Inflammatory macrophage (primary cell): ENCODE results near the gene MT1F.
A peak's percentile ranks its signal among the peaks of the same experiment; 100 is the strongest.

ENCODE experiments used
- DNase-seq, 2 donors: peaks; one replicate each; pipeline ENCODE4 v3.0.0-alpha.2; 2020 to 2022

The MT1F gene

DNA sequence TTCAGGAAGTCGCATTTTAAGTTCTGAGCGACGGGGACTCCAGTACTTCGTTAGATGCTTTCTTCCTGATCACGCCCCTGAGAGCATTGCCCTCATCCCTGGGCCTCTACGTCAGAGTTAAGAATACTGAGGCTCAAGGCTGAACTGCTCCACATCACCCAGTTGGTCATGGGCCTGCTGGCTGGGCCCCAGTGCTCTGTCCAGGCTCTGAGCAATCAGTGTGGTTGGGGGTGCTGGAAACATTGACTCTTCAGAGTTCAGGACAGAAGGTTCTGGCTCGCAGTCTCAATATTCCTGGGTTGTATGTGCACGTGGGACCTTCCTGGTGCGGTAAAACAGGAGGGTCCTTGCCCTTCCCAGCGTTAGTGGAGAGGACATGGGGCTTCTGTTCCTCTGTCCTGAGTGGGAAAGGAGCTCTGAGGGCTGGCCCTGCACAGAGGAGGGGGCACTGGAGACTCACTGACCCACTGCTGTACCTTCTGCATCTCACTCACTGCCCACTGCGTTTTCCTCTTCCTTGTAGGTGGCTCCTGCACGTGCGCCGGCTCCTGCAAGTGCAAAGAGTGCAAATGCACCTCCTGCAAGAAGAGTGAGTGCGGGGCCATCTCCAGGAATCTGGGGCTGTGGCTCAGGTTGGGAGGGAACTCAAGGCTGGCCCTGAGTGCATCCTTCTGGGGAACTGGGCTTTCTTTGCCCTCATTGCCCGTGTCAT, 31.7 kb upstream of the MT1F start:
- DNase-seq: no peak

DNA sequence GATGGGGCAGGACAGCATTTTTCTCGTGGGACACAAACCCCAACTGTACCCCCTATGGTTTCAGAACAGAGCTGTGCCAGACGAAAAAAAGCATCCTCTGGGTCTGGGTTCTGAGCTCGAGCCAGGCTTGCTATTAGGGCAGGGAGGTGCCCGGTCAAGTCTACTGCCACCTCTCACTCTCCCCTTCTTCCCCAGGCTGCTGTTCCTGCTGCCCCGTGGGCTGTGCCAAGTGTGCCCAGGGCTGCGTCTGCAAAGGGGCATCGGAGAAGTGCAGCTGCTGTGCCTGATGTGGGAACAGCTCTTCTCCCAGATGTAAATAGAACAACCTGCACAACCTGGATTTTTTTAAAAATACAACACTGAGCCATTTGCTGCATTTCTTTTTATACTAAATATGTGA, 31.1 kb upstream of the MT1F start:
- no peak for DNase-seq

DNA sequence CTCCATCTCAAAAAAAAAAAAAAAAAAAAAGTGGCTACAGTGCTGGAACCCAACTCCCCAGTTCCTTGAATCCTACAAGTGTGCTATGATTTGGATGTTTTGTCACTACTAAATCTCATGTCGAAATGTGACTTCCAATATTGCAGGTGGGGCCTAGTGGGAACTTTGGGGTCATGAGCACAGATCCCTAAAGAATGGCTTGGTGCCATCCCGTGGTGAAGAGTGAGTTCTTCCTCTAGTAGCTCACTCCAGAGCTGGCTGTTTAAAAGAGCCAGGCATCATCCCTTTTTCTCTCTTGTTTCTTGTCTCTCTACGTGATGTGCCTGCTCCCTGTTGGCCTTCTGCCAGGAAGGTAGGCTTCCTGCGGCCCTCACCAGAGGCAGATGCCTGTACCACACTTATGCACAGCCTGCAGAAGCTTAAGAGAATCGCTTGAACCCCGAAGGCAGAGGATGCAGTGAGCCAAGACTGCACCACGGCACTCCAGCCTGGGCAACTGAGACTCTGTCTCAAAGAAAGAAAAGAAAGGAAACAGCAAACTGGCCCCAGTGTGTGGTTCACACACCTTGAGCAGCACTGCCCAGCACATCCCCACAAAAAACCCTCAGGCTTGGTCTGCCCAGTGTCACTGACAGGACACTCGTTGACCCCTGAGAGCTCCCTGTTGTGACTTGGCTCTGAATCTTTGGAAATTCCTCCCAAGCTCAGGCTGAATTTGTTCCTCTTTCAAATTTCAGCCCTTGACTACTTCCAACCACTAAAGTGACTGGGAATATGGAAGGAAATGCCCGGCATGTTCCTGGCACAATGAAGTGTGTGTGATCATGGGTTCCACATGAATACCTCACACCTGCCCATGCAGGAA, 29.0 kb upstream of the MT1F start:
- DNase-seq: no peak

DNA sequence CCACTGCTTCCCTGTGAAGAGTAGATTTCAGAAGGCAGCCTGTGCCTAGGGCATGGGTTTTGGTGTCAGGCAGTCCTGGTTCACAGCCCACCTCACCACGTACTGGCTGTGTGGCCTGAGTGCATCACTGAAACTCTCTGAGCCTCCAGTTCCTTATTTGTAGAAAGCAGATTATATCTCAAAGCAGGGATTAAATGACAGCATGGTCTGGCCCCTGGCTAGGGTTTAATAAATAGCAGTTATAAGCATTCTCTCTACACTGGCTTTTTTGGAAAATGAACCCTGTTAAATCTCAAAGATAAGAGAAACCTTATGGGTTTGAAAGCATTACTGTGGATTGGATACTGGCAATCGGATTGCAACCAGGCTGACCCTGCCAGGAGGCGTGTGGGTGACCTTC, 28.2 kb upstream of the MT1F start:
- no peak for DNase-seq

DNA sequence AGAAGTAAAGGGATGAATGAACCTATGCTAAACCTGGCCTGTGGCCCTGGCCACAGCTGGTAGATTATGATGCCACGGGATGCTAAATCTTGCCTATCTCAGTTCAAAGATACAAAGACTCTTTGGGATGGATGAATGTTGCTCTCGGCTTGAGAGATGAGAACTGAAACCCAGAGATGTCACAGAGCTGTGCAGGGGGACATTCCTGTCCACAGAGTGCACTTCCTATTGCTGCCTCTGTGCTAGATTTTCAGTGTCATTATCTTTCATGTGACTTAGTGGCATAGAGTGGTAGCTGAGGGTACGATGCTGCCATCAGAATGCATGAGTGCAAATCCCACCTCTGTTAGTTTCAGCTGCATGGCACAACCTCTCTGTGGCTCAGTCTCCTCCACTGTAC, 27.6 kb upstream of the MT1F start:
- no peak for DNase-seq

DNA sequence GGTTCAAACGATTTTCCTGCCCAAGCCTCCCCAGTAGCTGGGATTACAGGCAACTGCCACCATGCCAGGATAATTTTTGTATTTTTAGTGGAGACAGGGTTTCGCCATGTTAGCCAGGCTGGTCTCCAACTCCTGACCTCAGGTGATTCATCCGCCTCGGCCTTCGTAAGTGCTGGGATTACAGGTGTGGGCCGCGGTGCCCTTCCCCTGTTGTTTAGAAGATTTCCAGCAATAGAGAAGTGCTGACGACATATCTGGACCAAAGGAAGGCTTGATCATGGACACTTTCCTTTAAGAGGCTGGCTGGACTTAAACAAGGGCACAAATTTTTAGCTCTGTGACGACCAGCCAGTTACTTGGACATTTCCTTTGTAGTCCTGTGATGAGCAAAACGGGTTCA, 26.6 kb upstream of the MT1F start:
- DNase-seq: no peak

DNA sequence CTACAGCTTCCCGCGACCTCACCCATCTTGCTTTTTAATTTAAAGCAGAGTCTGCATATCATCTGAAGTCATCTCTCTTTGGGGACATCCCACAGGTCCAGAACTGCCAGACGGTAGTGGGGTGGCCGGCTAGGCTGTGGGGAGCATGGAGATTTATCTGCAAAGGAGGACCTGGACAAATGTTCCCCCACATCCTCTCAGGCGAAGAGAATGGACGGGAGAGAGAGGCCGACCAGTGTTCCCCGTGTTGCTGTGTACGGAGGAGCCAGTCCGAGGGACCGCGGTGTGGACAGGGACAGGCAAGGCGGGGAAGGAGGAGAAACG, 26.0 kb upstream of the MT1F start:
- no peak for DNase-seq

DNA sequence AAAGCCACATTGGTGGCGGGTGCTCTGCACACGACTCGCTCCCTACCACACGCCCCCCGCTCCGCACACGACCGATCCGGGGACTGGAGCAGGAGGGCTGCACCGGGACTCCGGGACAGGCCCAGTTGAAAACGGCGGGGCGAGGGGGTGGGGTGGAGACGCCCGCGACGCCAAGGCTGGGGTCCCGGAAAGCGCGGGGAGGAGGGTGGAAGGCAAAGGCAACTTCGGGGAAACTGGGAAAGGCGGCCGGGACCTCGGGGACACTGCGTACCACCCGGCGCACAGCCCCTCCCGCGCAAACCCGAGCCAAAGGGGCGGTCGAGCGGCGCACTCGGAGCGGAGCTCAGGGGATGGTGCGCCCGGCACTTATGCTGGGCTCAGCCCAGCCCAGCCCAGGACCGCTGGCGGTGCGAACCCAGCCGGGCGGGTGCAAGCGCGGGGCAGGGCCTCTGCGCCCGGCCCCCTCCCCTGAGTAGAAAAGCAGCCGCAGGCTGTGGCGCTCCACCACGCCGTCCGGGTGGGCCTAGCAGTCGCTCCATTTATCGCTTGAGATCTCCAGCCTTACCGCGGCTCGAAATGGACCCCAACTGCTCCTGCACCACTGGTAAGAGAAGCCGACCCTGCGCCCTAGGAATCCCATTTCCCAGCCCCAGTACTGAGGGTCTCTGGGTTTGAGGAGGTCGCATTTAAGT, 25.5 kb upstream of the MT1F start, which contains the start of gene MT1M:
Gene MT1M, plus strand, starts transcription at position 504 of the 692 bp plus-strand sequence. Its CDS starts 73 bp downstream, at position 577.
- DNase-seq: no peak

DNA sequence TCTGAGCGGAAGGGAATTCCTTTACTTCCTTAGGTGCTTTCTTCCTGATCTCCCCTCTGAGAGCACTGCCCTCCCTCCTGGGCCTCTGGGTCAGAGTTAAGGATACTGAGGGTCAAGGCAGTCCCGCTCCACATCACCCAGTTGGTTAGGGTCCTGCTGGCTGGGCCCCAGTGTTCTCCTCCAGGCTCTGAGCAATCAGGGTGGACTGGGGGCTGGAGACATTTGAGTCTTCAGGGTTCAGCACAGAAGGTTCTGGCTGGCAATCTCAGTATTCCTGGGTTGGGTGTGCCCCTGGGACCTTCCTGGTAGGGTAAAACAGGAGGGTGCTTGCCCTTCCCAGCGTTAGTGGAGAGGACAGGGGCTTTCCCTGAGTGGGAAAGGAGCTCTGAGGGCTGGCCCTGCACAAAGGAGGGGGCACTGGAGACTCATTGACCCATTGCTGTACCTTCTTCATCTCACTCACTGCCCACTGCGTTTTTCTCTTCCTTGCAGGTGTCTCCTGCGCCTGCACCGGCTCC, 24.9 kb upstream of the MT1F start:
- no peak for DNase-seq

DNA sequence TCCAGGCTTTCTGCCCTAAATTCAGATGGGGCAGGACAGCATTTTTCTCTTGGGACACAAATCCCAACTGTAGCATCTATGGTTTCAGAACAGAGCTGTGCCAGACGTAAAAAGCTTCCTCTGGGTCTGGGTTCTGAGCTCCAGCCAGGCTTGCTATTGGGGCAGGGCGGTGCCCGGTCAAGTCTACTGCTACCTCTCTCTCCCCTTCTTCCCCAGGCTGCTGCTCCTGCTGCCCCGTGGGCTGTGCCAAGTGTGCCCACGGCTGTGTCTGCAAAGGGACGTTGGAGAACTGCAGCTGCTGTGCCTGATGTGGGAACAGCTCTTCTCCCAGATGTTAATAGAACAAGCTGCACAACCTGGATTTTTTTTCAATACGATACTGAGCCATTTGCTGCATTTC, 24.2 kb upstream of the MT1F start:
- DNase-seq: no peak

DNA sequence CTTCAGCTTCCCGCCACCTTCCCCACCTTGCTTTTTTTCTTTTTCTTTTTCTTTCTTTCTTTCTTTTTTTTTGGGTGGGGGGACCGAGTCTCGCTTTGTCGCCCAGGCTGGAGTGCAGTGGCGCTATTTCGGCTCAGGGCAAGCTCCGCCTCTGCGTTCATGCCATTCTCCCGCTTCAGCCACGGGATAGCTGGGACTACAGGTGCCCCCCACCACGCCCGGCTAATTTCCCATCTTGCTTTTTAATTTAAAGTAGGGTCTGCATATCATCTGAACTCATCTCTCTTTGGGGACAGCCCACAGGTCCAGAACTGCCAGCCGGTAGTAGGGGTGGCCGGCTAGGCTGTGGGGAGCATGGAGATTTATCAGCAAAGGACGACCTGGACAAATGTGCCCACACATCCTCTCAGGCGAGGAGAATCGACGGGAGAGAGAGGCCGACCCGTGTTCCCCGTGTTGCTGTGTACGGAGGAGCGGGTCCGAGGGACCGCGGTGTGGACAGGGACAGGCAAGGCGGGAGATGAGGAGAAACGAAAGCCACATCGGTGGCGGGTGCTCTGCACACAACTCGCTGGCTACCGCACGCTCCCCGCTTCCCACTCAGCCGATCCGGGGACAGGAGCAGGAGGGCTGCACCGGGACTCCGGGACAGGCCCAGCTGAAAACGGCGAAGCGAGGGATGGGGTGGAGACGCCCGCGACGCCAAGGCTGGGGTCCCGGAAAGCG, 22.9 kb upstream of the MT1F start:
- no peak for DNase-seq

DNA sequence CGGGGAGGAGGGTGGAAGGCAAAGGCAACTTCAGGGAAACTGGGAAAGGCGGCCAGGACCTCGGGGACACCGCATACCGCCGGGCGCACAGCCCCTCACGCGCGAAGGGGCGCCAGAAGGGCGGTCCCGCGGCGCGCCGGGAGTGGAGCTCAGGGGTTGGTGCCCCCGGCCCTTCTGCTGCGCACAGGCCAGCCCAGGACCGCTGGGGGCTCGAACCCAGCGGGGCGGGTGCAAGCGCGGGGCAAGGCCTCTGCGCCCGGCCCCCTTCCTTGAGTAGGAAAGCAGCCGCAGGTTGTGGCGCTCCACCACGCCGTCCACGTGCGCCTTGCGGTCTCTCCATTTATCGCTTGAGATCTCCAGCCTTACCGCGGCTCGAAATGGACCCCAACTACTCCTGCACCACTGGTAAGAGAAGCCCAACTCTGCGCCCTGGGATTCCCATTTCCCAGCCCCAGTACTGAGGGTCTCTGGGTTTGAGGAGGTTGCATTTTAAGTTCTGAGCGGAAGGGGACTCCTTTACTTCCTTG, 22.3 kb upstream of the MT1F start:
- no peak for DNase-seq

DNA sequence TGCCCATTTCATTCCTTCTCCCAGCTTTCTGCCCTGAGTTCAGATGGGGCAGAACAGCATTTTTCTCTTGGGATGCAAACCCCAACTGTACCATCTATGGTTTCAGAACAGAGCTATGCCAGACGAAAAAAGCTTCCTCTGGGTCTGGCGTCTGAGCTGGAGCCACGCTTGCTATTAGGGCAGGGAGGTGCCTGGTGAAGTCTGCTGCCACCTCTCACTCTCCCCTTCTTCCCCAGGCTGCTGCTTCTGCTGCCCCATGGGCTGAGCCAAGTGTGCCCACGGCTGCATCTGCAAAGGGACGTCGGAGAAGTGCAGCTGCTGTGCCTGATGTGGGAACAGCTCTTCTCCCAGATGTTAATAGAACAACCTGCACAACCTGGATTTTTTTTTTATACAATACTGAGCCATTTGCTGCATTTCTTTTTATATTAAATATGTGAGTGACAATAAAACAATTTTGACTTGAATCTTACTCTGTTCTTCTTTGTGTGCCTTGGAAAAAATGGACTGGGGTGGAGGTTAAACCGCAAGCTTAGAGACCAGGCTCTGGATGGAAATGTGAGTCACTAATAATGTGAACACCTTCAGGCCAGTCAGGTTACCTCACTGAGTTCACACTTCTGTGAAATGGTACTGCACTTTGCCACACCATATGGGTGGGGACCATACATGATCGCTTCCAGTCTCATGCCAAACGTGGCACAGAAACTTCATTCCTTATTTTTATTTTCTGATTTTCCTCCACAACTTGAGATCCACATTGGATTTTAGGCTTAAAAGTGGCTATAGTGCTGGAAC, 20.9 kb upstream of the MT1F start:
- no peak for DNase-seq

DNA sequence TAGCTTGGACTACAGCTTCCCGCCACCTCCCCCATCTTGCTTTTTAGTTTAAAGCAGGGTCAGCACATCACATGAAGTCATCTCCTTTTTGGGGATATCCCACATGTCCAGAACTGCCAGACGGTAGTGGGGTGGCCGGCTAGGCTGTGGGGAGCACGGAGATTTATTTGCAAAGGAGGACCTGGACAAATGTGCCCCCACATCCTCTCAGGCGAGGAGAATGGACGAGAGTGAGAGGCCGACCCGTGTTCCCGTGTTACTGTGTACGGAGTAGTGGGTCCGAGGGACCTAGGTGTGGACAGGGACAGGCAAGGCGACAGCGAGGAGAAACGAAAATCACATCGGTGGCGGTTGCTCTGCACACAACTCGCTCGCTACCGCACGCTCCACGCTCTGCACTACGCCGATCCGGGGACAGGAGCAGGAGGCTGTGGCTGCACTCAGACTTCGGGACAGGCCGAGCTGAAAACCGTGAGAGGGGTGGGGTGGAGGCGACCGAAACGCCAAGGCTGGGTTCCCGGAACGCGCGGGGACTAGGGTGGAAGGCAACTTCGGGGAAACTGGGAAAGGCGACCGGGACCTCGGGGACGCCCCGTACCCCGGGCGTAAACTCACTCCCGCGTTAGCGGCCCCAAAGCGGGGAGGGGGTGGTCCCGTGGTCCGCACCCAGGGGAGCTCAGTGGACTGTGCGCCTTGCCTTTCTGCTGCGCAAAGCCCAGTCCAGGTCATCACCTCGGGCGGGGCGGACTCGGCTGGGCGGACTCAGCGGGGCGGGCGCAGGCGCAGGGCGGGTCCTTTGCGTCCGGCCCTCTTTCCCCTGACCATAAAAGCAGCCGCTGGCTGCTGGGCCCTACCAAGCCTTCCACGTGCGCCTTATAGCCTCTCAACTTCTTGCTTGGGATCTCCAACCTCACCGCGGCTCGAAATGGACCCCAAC, 19.7 kb upstream of the MT1F start, which contains the start of gene MT1A:
Gene MT1A, plus strand, starts transcription at position 853 of the 937 bp plus-strand sequence. Its CDS starts 73 bp downstream, at position 926.
- DNase-seq: peak in 1 of 2 donors; percentile 33

DNA sequence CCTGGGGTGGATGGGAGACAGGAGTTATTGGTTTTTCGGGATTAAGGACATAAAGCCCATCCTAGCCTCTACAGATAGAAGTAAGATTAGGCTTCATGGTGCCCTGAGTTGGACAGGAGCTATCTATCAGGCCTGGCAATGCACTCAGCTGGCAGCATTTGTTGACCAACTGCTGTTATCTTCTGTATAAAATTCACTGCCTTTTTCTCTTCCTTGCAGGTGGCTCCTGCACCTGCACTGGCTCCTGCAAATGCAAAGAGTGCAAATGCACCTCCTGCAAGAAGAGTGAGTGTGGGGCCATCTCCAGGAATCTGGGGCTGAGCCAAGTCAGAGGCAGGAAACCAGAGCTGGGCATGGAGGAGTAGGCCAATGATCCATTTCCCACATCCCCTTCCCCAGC, 18.7 kb upstream of the MT1F start:
- no peak for DNase-seq

DNA sequence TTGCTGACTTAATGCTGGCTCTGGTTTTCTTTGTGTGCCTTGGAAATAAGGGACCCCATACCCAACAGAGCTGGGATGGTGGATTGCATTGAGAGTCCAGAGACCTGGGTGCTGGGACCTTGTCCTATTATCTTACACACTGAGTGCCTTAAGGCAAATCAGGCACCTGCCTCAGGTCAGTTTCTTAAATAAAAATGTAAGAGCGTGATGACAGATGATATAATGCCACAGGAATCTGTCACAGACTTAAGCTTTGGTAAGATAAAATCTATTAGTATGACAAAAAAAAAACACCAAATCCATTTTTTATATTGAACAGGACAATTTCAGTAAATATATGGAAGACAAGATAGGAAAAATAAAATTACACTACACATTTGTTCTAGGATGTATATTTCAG, 17.7 kb upstream of the MT1F start:
- no peak for DNase-seq

DNA sequence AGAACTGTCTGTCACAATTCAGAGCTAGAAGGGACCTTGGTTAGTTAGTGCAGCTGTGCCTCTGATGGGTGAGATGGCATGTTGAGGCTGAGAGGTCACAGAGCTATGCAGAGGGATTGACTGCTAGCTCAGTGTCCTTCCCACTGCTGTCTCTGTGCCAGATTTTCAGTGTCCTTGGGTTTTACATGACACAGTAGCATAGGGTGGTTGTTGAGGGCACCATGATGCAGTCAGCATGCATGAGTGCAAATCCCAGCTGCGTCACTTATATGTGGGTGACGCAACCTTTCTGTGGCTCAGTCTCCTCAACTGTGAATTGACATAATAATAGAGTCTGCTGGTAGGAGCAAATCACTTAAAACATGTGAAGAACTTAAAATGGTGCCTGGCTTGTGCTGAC, 16.6 kb upstream of the MT1F start:
- no peak for DNase-seq

DNA sequence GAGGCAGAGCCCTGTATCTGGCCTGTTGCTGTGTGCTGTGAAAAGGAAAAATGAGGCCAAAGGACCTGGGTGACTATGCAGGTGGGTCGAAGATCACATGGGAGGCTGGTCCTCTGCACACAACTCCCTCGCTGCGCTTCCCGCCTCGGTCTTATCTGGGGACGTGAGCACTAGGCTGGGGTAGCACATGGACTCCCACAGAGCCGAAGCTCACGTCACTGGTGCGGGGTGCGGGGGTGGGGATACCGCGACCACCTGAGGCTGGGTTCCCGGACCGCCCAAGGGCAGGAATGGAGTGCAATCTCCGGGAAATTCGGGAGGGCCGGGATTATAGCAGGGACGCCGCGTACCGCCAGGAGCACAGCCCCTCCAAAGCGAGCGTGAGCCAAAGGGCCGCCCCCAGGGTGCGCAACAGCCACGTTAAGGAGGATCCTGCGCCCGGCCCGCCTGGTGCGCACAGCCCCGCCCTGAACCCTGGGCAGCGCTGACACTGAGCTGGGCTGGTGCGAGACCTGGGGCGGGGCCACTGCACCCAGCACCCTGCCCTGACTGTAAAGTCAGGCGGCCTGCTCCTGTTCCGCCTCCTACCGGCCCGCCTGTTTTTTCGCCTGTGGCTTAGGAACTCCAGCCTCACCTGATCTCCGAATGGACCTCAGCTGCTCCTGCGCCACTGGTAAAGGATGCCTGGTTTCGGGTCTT, 14.5 kb upstream of the MT1F start:
- peak; percentile 80 to 85 for DNase-seq

DNA sequence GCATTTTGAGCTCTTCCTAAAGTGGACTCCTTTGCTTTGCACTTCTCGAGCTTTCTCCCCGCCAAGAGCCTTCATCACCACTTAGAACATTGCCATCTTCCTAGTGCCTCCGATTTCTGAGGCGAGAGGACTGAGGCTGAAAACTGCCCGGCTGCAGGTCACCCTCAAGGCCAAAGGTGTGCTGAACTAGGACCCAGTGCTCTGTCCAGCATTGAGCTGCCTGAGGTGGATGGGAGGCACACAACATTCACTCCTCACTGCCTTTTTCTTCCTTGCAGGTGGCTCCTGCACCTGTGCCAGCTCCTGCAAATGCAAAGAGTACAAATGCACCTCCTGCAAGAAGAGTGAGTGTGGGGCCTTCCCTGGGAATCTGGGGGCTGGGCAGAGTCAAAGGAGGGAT, 13.9 kb upstream of the MT1F start:
- no peak for DNase-seq

DNA sequence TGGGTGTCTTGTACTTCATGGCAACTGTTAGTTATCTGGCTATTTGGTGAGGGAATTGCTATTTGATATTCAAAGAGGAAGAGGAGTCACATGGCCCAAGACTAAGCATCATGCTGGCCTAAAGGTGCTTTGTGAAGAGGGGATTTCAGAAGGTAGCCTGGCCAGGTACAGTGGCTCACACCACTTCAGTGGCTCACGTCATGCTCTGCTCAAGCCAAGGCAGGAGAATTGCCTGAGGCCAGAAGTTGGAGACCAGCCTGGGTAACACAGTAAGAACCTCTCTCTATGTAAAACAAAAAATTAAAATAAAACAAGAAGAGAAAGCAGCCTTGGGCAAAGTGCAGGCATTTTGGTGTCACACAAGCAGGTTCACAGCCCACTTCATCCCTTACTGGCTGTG, 12.4 kb upstream of the MT1F start:
- no peak for DNase-seq
